Neural crest cell (in vitro differentiated cells): Measurements from ENCODE around the gene HSF4. TPM values are rescaled to one million over a fixed set of nuclear protein-coding genes. Genes with fewer than 3 reads are reported as not detected.

Source experiments
- DNase-seq: peaks from one replicate; pipeline ENCODE4 v3.0.0; 2021; ENCODE audit warnings: low read depth, mixed read lengths, low spot score
- H3K27ac Mint-ChIP-seq: one replicate; pipeline ENCODE4 v1.8.0; 2021; ENCODE audit warnings: mild to moderate bottlenecking, mixed read lengths; ENCODE audit not compliant: unreplicated experiment
- H3K27me3 Mint-ChIP-seq: 2 replicates; pipeline ENCODE4 v1.8.0; 2021; ENCODE audit warnings: low read depth, mild to moderate bottlenecking, mixed read lengths
- H3K36me3 Mint-ChIP-seq: 2 replicates; pipeline ENCODE4 v1.8.0; 2021; ENCODE audit warnings: low read depth, mild to moderate bottlenecking, mixed read lengths
- H3K4me1 Mint-ChIP-seq: 2 replicates; pipeline ENCODE4 v1.8.0; 2021; ENCODE audit warnings: mixed read lengths
- H3K4me3 Mint-ChIP-seq: one replicate; pipeline ENCODE4 v1.8.0; 2021; ENCODE audit warnings: mild to moderate bottlenecking, mixed read lengths
- H3K9me3 Mint-ChIP-seq: 2 replicates; pipeline ENCODE4 v1.8.0; 2021; ENCODE audit warnings: mixed read lengths
- total RNA-seq: library from RNA; stranded (reverse); gene quantifications from 2 replicates; pipeline ENCODE4 v1.2.1, GENCODE V29; 2021
- TF ChIP-seq, protein P1 (sequence below): fragments of 200-600 bp; sonication (generic); conservative IDR thresholded peaks from 2 replicates; pipeline ENCODE4 v1.5.0; 2021; ENCODE audit warnings: antibody characterized with exemption, mild to moderate bottlenecking

HSF4 gene
- total RNA-seq, 1 donor from 2014 or later: 1.3 TPM

DNA sequence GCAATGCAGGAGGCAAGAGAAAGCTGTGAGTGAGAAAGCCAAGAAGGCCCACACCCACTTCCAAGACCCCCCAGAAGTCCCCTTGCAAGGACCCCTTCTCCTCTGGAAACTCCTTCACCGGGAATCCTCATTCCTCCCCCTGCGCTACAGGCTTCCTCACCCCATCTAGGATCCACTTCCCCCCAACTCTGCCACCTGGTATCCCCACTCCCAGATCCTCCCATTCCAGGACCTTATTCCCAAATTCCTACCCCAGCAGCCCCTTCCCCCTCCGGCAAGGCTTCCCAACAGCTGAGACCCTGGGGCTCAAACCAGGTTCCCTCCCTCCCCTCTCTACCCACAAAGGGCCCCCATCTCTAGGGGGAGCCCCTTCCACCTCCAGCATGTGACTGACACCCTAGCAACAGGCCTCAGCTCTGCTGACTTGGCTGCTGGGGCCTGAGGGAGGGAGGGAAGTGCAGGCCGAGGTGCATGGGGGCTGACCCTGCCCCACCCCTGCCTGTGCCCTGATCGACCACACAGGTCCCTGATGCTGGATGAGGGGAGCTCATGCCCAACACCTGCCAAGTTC lies 2.1 kb downstream of the HSF4 start:
- no peak overlapping the region for H3K27ac Mint-ChIP-seq
- H3K9me3 Mint-ChIP-seq: no peaks in the 10 kb centered on the region
- H3K4me1 Mint-ChIP-seq: peaks cover 18% of the 10 kb centered on the region
- no peaks in the 10 kb centered on the region for H3K36me3 Mint-ChIP-seq
- peaks cover 94% of the 10 kb centered on the region for H3K27me3 Mint-ChIP-seq
- no peak for DNase-seq
- TF ChIP-seq, protein P1, sequence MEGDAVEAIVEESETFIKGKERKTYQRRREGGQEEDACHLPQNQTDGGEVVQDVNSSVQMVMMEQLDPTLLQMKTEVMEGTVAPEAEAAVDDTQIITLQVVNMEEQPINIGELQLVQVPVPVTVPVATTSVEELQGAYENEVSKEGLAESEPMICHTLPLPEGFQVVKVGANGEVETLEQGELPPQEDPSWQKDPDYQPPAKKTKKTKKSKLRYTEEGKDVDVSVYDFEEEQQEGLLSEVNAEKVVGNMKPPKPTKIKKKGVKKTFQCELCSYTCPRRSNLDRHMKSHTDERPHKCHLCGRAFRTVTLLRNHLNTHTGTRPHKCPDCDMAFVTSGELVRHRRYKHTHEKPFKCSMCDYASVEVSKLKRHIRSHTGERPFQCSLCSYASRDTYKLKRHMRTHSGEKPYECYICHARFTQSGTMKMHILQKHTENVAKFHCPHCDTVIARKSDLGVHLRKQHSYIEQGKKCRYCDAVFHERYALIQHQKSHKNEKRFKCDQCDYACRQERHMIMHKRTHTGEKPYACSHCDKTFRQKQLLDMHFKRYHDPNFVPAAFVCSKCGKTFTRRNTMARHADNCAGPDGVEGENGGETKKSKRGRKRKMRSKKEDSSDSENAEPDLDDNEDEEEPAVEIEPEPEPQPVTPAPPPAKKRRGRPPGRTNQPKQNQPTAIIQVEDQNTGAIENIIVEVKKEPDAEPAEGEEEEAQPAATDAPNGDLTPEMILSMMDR: no peak
- H3K4me3 Mint-ChIP-seq: peak overlapping the region; percentile 57

DNA sequence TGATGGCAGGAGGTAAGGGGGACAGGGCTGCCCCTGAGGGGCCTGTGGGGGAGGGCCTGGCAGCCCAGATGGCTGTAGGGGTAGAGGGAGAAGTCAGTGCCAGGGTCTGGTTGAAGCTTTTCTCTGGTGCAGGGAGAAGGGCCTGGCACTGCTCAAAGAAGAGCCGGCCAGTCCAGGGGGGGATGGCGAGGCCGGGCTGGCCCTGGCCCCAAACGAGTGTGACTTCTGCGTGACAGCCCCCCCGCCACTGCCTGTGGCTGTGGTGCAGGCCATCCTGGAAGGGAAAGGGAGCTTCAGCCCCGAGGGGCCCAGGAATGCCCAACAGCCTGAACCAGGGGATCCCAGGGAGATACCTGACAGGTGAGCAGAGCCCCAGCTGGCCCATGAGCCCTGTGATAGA lies 3.0 kb downstream of the HSF4 start:
- H3K27ac Mint-ChIP-seq: no peak overlapping the region
- H3K9me3 Mint-ChIP-seq: no peaks in the 10 kb centered on the region
- TF ChIP-seq, protein P1: no peak
- H3K27me3 Mint-ChIP-seq: peaks cover 90% of the 10 kb centered on the region
- peaks cover 20% of the 10 kb centered on the region for H3K4me1 Mint-ChIP-seq
- DNase-seq: no peak
- H3K4me3 Mint-ChIP-seq: no peak overlapping the region
- H3K36me3 Mint-ChIP-seq: no peaks in the 10 kb centered on the region

DNA sequence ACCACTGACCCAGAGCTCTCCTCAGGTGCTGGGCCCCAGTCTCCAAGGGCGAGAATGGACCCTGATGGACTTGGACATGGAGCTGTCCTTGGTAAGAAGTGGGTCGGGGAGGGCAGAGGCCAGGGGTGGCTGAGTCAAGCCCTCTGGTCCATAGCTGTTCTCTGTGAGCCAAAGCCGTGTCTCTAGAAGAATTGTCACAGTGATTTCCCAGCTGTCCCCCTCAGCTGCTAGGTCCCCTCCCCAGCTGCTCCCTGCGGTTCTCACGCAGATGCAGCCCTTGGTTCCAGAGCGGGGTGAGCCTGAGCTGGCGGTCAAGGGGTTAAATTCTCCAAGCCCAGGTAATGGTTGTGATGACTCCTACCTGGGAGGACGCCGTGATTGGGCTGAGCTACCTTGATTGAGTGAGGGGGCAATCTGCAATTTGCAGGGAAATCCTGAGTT lies 4.5 kb downstream of the HSF4 start:
- peaks cover 88% of the 10 kb centered on the region for H3K27me3 Mint-ChIP-seq
- no peak for DNase-seq
- H3K27ac Mint-ChIP-seq: no peak overlapping the region
- no peaks in the 10 kb centered on the region for H3K36me3 Mint-ChIP-seq
- peak overlapping the region; percentile 88 for H3K4me3 Mint-ChIP-seq
- TF ChIP-seq, protein P1: no peak
- H3K4me1 Mint-ChIP-seq: peaks cover 31% of the 10 kb centered on the region
- H3K9me3 Mint-ChIP-seq: no peaks in the 10 kb centered on the region

DNA sequence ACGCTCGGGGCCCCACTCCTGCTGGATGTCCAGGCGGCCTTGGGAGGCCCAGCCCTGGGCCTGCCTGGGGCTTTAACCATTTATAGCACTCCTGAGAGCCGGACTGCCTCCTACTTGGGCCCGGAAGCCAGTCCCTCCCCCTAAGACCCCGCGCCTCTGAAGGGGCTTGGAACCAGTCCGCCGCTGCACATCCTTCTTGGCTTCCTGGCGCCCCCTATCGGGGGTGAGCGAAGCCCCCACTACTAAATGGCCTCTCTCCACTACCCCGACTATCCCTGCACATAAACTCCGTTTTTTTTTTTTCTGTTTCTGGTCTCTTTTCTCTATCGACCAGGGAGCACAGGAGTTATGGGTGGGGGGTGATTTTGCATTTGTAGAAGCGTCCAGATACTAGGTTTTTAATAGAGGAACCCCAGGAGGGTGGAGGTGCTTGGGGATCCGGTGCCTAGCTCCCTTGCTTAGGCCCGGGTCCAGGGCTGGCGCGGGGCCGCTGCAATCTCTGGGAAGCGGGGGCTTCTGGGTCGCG lies 5.2 kb downstream of the HSF4 start:
- H3K36me3 Mint-ChIP-seq: no peaks in the 10 kb centered on the region
- peaks cover 85% of the 10 kb centered on the region for H3K27me3 Mint-ChIP-seq
- no peak overlapping the region for H3K27ac Mint-ChIP-seq
- H3K4me3 Mint-ChIP-seq: peak overlapping the region; percentile 88
- DNase-seq: peak; percentile 86
- peaks cover 32% of the 10 kb centered on the region for H3K4me1 Mint-ChIP-seq
- TF ChIP-seq, protein P1: peak; percentile 75
- no peaks in the 10 kb centered on the region for H3K9me3 Mint-ChIP-seq

DNA sequence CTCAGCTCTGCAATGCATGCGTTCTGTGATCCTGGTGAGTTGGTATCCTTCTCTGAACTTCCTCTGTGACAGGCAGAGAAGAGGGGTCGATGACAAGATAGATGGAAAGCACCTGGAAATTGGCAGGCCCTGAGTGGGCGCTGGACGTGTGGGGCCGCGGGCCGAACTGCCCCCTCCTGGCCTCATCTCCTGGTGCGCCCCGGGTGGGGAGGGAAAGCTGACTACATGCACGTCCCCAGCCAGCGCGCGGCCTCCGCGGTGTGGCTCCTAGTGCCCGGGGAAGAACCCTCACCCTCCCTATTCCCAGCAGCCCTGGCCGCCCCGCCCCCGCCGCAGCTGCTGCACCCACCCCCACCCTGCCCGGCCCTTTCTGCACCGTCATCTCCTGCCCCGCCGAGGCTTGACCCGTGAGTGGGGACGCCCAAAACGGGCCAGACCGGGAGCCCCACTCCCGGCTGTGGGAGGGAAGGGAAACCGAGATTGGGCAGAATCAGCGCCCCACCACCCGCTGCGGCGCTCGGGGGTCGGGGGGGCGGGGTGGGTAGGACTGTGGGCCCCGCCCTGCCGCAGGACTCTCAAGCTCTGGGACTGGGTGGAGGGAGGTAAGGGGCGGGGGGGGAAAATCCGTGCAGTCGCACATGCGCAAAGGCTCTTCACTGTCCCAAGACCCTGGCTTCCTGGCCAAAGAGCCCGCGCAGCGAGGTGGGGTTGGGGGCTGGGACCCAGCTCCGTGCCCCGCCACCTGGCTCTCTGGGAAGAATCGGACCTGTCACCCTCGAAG lies 5.8 kb downstream of the HSF4 start, which contains the start of gene NOL3:
Gene NOL3 (plus strand): TSS at position 371 of the 781 bp plus-strand sequence.
- Mint-ChIP-seq H3K27ac (no peak within 1 kb of the TSS), H3K4me1 (peaks cover 32% of the 10 kb centered on the region), H3K9me3 (no peaks in the 10 kb centered on the region), H3K27me3 (peaks cover 82% of the 10 kb centered on the region), H3K4me3 (peak within 1 kb of the TSS; percentile 88), H3K36me3 (no peaks in the 10 kb centered on the region)
- DNase-seq: peak; percentile 48
- TF ChIP-seq, protein P1: no peak
